ENCODE data around the gene OR5D13. TPM values are rescaled to one million over a fixed set of nuclear protein-coding genes. Genes with fewer than 3 reads are reported as not detected.

OR5D13 gene
- not detected in 2 replicates for total RNA-seq (2014; rRNA removed; shearing (Covaris generic))

GRCh38 chr11:55773138-55773537, at the start of gene OR5D13:
TSS of gene OR5D13 (plus strand) at chr11:55773438. CDS start at chr11:55773438, 0 bp downstream.
- no peak for DNase-seq (ENCODE audit: low spot score)

GRCh38 chr11:55726715-55727324, 46.4 kb upstream of the OR5D13 start:
- DNase-seq (ENCODE audit: low spot score), result no peak

- DNase-seq (ENCODE audit: low spot score), result no peak
Observed at GRCh38 chr11:55732936-55733335, 40.3 kb upstream of the OR5D13 start.

- no peak for DNase-seq (ENCODE audit: low spot score)
Observed at GRCh38 chr11:55791606-55792005, 18.4 kb downstream of the OR5D13 start.

GRCh38 chr11:55793321-55793720, 20.1 kb downstream of the OR5D13 start:
- DNase-seq (ENCODE audit: low spot score), result no peak

GRCh38 chr11:55795256-55795655, 22.0 kb downstream of the OR5D13 start, which contains the start of gene OR5D14:
TSS of gene OR5D14 (plus strand) at chr11:55795556. CDS start at chr11:55795556, 0 bp downstream.
- DNase-seq (ENCODE audit: low spot score), result no peak

GRCh38 chr11:55806248-55806647, 33.0 kb downstream of the OR5D13 start:
- DNase-seq (ENCODE audit: low spot score), result no peak

GRCh38 chr11:55811067-55811466, 37.8 kb downstream of the OR5D13 start, which contains the start of gene OR5L1:
TSS of gene OR5L1 (plus strand) at chr11:55811367. CDS start at chr11:55811467, 100 bp downstream.
- no peak for DNase-seq (ENCODE audit: low spot score)

GRCh38 chr11:55819330-55819729, 46.1 kb downstream of the OR5D13 start, which contains the start of gene OR5D18:
TSS of gene OR5D18 (plus strand) at chr11:55819630. CDS start at chr11:55819630, 0 bp downstream.
- no peak for DNase-seq (ENCODE audit: low spot score)

Other genes with a start within 250 kb of the OR5D13 start
- not detected in 2 replicates for gene OR4C15, start 219.0 kb upstream of the OR5D13 start, total RNA-seq (2014; rRNA removed; shearing (Covaris generic))
- not detected in 2 replicates for gene OR4C16, start 201.3 kb upstream of the OR5D13 start, total RNA-seq (2014; rRNA removed; shearing (Covaris generic))
- not detected in 2 replicates for gene OR4C11, start 165.8 kb upstream of the OR5D13 start, total RNA-seq (2014; rRNA removed; shearing (Covaris generic))
- not detected in 2 replicates for gene OR4P4, start 138.3 kb upstream of the OR5D13 start, total RNA-seq (2014; rRNA removed; shearing (Covaris generic))
- not detected in 2 replicates for gene OR4S2, start 125.1 kb upstream of the OR5D13 start, total RNA-seq (2014; rRNA removed; shearing (Covaris generic))
- not detected in 2 replicates for gene OR4C6, start 111.2 kb upstream of the OR5D13 start, total RNA-seq (2014; rRNA removed; shearing (Covaris generic))
- gene OR5D14, start 22.1 kb downstream of the OR5D13 start, total RNA-seq (2014; rRNA removed; shearing (Covaris generic)), result not detected in 2 replicates
- gene OR5L1, start 37.9 kb downstream of the OR5D13 start, total RNA-seq (2014; rRNA removed; shearing (Covaris generic)), result not detected in 2 replicates
- gene OR5D18, start 46.2 kb downstream of the OR5D13 start, total RNA-seq (2014; rRNA removed; shearing (Covaris generic)), result not detected in 2 replicates
- not detected in 2 replicates for gene OR5L2, start 53.8 kb downstream of the OR5D13 start, total RNA-seq (2014; rRNA removed; shearing (Covaris generic))
- not detected in 2 replicates for gene OR5D16, start 65.3 kb downstream of the OR5D13 start, total RNA-seq (2014; rRNA removed; shearing (Covaris generic))
- gene TRIM51, start 109.9 kb downstream of the OR5D13 start, total RNA-seq (2014; rRNA removed; shearing (Covaris generic)), result not detected in 2 replicates
- gene OR5W2, start 141.1 kb downstream of the OR5D13 start, total RNA-seq (2014; rRNA removed; shearing (Covaris generic)), result not detected in 2 replicates
- gene OR5I1, start 163.0 kb downstream of the OR5D13 start, total RNA-seq (2014; rRNA removed; shearing (Covaris generic)), result not detected in 2 replicates
- gene OR10AG1, start 196.5 kb downstream of the OR5D13 start, total RNA-seq (2014; rRNA removed; shearing (Covaris generic)), result not detected in 2 replicates
- gene OR5F1, start 221.2 kb downstream of the OR5D13 start, total RNA-seq (2014; rRNA removed; shearing (Covaris generic)), result not detected in 2 replicates

Measured in A172 (cell line).